Liver (tissue), 3 donors: Measurements from ENCODE around the gene SLC26A1.

ENCODE experiments used
- EGR1 ChIP-seq, 2 donors: IDR thresholded peaks; 2 replicates each; pipeline ENCODE4 v1.6.1; 2016 to 2018; ENCODE audit warnings: antibody characterized with exemption in 2 of 2, low read depth in 2 of 2
- GABPA ChIP-seq, 2 donors: IDR thresholded peaks in 1 of 2; conservative IDR thresholded peaks in 1 of 2; 2 replicates each; pipeline ENCODE4 v1.6.1; 2016; ENCODE audit warnings: antibody characterized with exemption in 2 of 2, mild to moderate bottlenecking in 1 of 2, moderate library complexity in 1 of 2
- SP1 ChIP-seq: IDR thresholded peaks from 2 replicates; pipeline ENCODE4 v1.6.1; 2018; ENCODE audit warnings: antibody characterized with exemption, mild to moderate bottlenecking
- TAF1 ChIP-seq: conservative IDR thresholded peaks from 2 replicates; pipeline ENCODE4 v1.6.1; 2016; ENCODE audit warnings: antibody characterized with exemption, mild to moderate bottlenecking
- YY1 ChIP-seq: IDR thresholded peaks from 2 replicates; pipeline ENCODE4 v1.6.1; 2016; ENCODE audit warnings: antibody characterized with exemption, mild to moderate bottlenecking
- TF ChIP-seq, protein P1 (sequence below): fragments of 150-350 bp; IDR thresholded peaks from 2 replicates; pipeline ENCODE4 v1.5.1; 2017; ENCODE audit warnings: improper control_type of control experiment, low read depth, low read length; ENCODE audit not compliant: missing input control
- TF ChIP-seq, protein P2 (sequence below): IDR thresholded peaks from 2 replicates; pipeline ENCODE4 v1.6.1; 2016; ENCODE audit warnings: antibody characterized with exemption
- donor health status: healthy.
- donor health status: healthy.

- TF ChIP-seq, protein P1, sequence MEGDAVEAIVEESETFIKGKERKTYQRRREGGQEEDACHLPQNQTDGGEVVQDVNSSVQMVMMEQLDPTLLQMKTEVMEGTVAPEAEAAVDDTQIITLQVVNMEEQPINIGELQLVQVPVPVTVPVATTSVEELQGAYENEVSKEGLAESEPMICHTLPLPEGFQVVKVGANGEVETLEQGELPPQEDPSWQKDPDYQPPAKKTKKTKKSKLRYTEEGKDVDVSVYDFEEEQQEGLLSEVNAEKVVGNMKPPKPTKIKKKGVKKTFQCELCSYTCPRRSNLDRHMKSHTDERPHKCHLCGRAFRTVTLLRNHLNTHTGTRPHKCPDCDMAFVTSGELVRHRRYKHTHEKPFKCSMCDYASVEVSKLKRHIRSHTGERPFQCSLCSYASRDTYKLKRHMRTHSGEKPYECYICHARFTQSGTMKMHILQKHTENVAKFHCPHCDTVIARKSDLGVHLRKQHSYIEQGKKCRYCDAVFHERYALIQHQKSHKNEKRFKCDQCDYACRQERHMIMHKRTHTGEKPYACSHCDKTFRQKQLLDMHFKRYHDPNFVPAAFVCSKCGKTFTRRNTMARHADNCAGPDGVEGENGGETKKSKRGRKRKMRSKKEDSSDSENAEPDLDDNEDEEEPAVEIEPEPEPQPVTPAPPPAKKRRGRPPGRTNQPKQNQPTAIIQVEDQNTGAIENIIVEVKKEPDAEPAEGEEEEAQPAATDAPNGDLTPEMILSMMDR = no peak
- TF ChIP-seq TAF1 (no peak), SP1 (no peak), YY1 (no peak), EGR1 (IDR thresholded peaks at IDR 0.05; ENCODE audit: low read depth in 2 of 2) (no peak), GABPA (IDR thresholded peaks at IDR 0.05 in 1 of 2, conservative IDR thresholded peaks at IDR 0.05 in 1 of 2) (no peak)
- TF ChIP-seq, protein P2, sequence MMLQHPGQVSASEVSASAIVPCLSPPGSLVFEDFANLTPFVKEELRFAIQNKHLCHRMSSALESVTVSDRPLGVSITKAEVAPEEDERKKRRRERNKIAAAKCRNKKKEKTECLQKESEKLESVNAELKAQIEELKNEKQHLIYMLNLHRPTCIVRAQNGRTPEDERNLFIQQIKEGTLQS = no peak
Measured at GRCh38 chr4:949656-950055, 43.5 kb downstream of the SLC26A1 start.
